HepG2 (cell line): ENCODE results near the gene ARID3C. TPM values are rescaled to one million over a fixed set of nuclear protein-coding genes. Genes with fewer than 3 reads are reported as not detected.

Source experiments
- AGO1 ChIP-seq: fragments of 200-400 bp; formaldehyde crosslinking; IDR thresholded peaks from 2 replicates; pipeline ENCODE4 v1.6.1; 2017; ENCODE audit warnings: mild to moderate bottlenecking, low read depth, low read length, moderate library complexity; ENCODE audit not compliant: poor library complexity, severe bottlenecking
- CCAR2 ChIP-seq: fragments of 200-400 bp; formaldehyde crosslinking; optimal IDR thresholded peaks from 2 replicates; pipeline ENCODE3; 2018; ENCODE audit warnings: low read depth, mild to moderate bottlenecking, low read length, moderate library complexity
- E2F2 ChIP-seq: sonication (generic); formaldehyde crosslinking; IDR thresholded peaks from 2 replicates; pipeline ENCODE4 v1.4.0; 2020; ENCODE audit warnings: missing genetic modification reagents, borderline replicate concordance
- EED ChIP-seq: sonication (generic); formaldehyde crosslinking; IDR thresholded peaks from 2 replicates; pipeline ENCODE4 v1.5.0; 2020; ENCODE audit warnings: mild to moderate bottlenecking, missing genetic modification reagents
- FOXA3 ChIP-seq: IDR thresholded peaks from 2 replicates; pipeline ENCODE4 v1.6.1; 2016; ENCODE audit warnings: missing genetic modification reagents, missing compliant biosample characterization
- GABPB1 ChIP-seq: IDR thresholded peaks from 2 replicates; pipeline ENCODE4 v1.6.1; 2016; ENCODE audit warnings: mild to moderate bottlenecking, missing genetic modification reagents, moderate library complexity, missing compliant biosample characterization
- HDAC2 ChIP-seq: sonication (generic); formaldehyde crosslinking; IDR thresholded peaks from 2 replicates; pipeline ENCODE4 v1.4.0; 2020; ENCODE audit warnings: missing genetic modification reagents
- IKZF5 ChIP-seq: IDR thresholded peaks from 2 replicates; pipeline ENCODE4 v1.6.1; 2018; ENCODE audit warnings: missing genetic modification reagents, mild to moderate bottlenecking, missing compliant biosample characterization
- KDM2A ChIP-seq: sonication (generic); formaldehyde crosslinking; IDR thresholded peaks from 2 replicates; pipeline ENCODE4 v1.4.0; 2020; ENCODE audit warnings: low read depth, missing genetic modification reagents, borderline replicate concordance
- PAF1 ChIP-seq: IDR thresholded peaks from 2 replicates; pipeline ENCODE4 v1.6.1; 2016; ENCODE audit warnings: missing genetic modification reagents, missing compliant biosample characterization
- SNAPC4 ChIP-seq: sonication (generic); formaldehyde crosslinking; IDR thresholded peaks from 2 replicates; pipeline ENCODE4 v1.4.0; 2020; ENCODE audit warnings: mild to moderate bottlenecking, missing genetic modification reagents
- SPEN ChIP-seq: sonication (generic); formaldehyde crosslinking; IDR thresholded peaks from 2 replicates; pipeline ENCODE4 v1.5.1; 2020; ENCODE audit warnings: low read depth, mild to moderate bottlenecking, missing genetic modification reagents
- TCF7 ChIP-seq: sonication (generic); IDR thresholded peaks from 2 replicates; pipeline ENCODE4 v1.6.1; 2016; ENCODE audit warnings: antibody characterized with exemption, low read depth
- ZBTB21 ChIP-seq: sonication (generic); formaldehyde crosslinking; IDR thresholded peaks from 2 replicates; pipeline ENCODE4 v1.4.0; 2020; ENCODE audit warnings: missing genetic modification reagents
- ZBTB3 ChIP-seq: sonication (generic); formaldehyde crosslinking; IDR thresholded peaks from 2 replicates; pipeline ENCODE4 v1.4.0; 2020; ENCODE audit warnings: low read depth, mild to moderate bottlenecking, moderate library complexity, missing genetic modification reagents, borderline replicate concordance
- ZIK1 ChIP-seq: sonication (generic); formaldehyde crosslinking; IDR thresholded peaks from 2 replicates; pipeline ENCODE4 v1.5.0; 2020; ENCODE audit warnings: mild to moderate bottlenecking, low read depth, missing genetic modification reagents, borderline replicate concordance
- ZMYM2 ChIP-seq: sonication (generic); formaldehyde crosslinking; IDR thresholded peaks from 2 replicates; pipeline ENCODE4 v1.8.0; 2022; ENCODE audit warnings: mild to moderate bottlenecking, missing genetic modification reagents
- ZNF263 ChIP-seq: sonication (generic); formaldehyde crosslinking; IDR thresholded peaks from 2 replicates; pipeline ENCODE4 v1.4.0; 2020; ENCODE audit warnings: missing genetic modification reagents
- ZNF367 ChIP-seq: sonication (generic); formaldehyde crosslinking; IDR thresholded peaks from 2 replicates; pipeline ENCODE4 v1.4.0; 2020; ENCODE audit warnings: missing genetic modification reagents, borderline replicate concordance
- ZSCAN21 ChIP-seq: sonication (generic); formaldehyde crosslinking; IDR thresholded peaks from 2 replicates; pipeline ENCODE4 v1.8.0; 2022; ENCODE audit warnings: mild to moderate bottlenecking, missing genetic modification reagents, moderate library complexity, borderline replicate concordance
- polyA plus RNA-seq, 8 experiments: library from polyadenylated mRNA; depleted of rRNA in 3 of 8; stranded (reverse) in 7 of 8; unstranded in 1 of 8; fragments of >200 nt; fragmentation: Illumina TruSeq in 4 of 8; extraction: Trizol in 4 of 8; gene quantifications; 2 replicates each; pipeline versions ENCODE4 v1.2.1 to v1.2.3, GENCODE V29; 2011 to 2016; ENCODE audit warnings: low read depth in 4 of 8, missing spikeins in 1 of 8, mixed read lengths in 1 of 8; ENCODE audit not compliant: insufficient read depth in 1 of 8
- total RNA-seq, 5 experiments: library from RNA; depleted of rRNA; stranded (reverse); fragments of >200 nt; fragmentation: Illumina TruSeq; extraction: Trizol; gene quantifications; 2 replicates each; pipeline ENCODE4 v1.2.3, GENCODE V29; 2016; ENCODE audit warnings: low read depth in 1 of 5

The ARID3C gene
- total and polyA plus RNA-seq, 2 of the 13 experiments (the other 11 are each of a cell fraction or from before 2014, with no cell fraction given) = not detected

GRCh38 chr9:34591248-34591916 is 37.5 kb downstream of the ARID3C start (continued):
- no peak for TF ChIP-seq CCAR2
- TF ChIP-seq EED (CRISPR knock-in tag) = 0 out of 2 replicates have a peak, but pooled peaks have one; percentile 33
- no peak for TF ChIP-seq PAF1 (CRISPR knock-in tag)
- TF ChIP-seq KDM2A (CRISPR knock-in tag) = peak; percentile 69; the same call in 1 of the 2 replicates
- peak; percentile 65; the same call in 1 of the 2 replicates for TF ChIP-seq ZSCAN21 (CRISPR knock-in tag)
- peak; percentile 35; the same call in 1 of the 2 replicates for TF ChIP-seq IKZF5
- peak; percentile 16; the same call in 1 of the 2 replicates for TF ChIP-seq SPEN (CRISPR knock-in tag)
- no peak for TF ChIP-seq ZMYM2 (CRISPR knock-in tag)
- TF ChIP-seq E2F2 = no peak
- no peak for TF ChIP-seq ZBTB21
- TF ChIP-seq HDAC2 (CRISPR knock-in tag) = no peak
- TF ChIP-seq FOXA3 = 0 out of 2 replicates have a peak, but pooled peaks have one; percentile 6
- peak; percentile 24 for TF ChIP-seq AGO1
- TF ChIP-seq ZNF367 (CRISPR knock-in tag) = no peak
- no peak for TF ChIP-seq ZIK1 (CRISPR knock-in tag)
- TF ChIP-seq SNAPC4 = no peak
- TF ChIP-seq GABPB1 = peak; percentile 54; the same call in 1 of the 2 replicates
- TF ChIP-seq ZBTB3 (CRISPR knock-in tag) = no peak
- no peak for TF ChIP-seq TCF7
- peak; percentile 68; the same call in 1 of the 2 replicates for TF ChIP-seq ZNF263 (CRISPR knock-in tag)
